DOHH2 (cell line): Measurements from ENCODE around the gene DNASE1.
A peak's percentile ranks its signal among the peaks of the same experiment; 100 is the strongest.

Source experiments
- CTCF ChIP-seq: fragments of 200-600 bp; sonication (generic); IDR thresholded peaks from one replicate; pipeline ENCODE4 v1.5.1; 2014; ENCODE audit warnings: antibody characterized with exemption, mild to moderate bottlenecking, low read depth, low read length; ENCODE audit not compliant: poor library complexity, severe bottlenecking
- EZH2phosphoT487 ChIP-seq: fragments of 200-600 bp; sonication (generic); IDR thresholded peaks from 2 replicates; pipeline ENCODE4 v1.6.1; 2017; ENCODE audit warnings: borderline replicate concordance, mild to moderate bottlenecking, antibody characterized with exemption, low read length, moderate library complexity, mixed read lengths

GRCh38 chr16:3690470-3690928 is 36.0 kb downstream of the DNASE1 start:
- peak; percentile 92 for TF ChIP-seq CTCF
- TF ChIP-seq EZH2phosphoT487 = no peak
